ENCODE measurements around the gene UBE3C. TPM values are rescaled to one million over a fixed set of nuclear protein-coding genes. Genes with fewer than 3 reads are reported as not detected.

Gene UBE3C
- total RNA-seq, 1 experiment from 2014 or later: 81.1 TPM

DNA sequence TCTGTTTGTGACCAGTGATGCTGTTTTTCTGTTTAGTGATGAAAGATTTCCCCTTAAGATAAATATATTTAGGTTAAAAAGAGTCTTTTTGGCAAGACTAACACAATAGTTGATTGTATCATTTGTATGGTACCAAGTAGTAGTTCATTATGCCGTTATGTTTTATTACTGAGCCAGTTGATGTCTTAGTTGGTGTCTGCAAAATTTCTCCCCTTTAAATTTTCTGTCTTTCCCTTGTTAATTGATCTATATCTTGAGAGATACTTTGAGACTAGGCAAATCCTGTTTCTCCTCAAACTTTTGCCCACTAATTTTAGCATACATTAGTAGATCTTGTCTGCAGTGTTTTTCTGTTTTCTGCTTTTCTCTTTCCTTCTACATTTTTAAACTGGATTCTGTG lies 21.7 kb downstream of the UBE3C start:
- Mint-ChIP-seq H3K4me3 (ENCODE audit: low read depth, unreplicated experiment) (no peak overlapping the region), H3K4me1 (ENCODE audit: low read depth, unreplicated experiment) (peaks cover 21% of the 10 kb centered on the region), H3K9me3 (ENCODE audit: low read depth, unreplicated experiment) (no peaks in the 10 kb centered on the region), H3K36me3 (ENCODE audit: insufficient read depth, unreplicated experiment) (peaks cover 5% of the 10 kb centered on the region), H3K27me3 (ENCODE audit: unreplicated experiment) (no peaks in the 10 kb centered on the region), H3K27ac (ENCODE audit: unreplicated experiment) (no peak overlapping the region)
- CTCF ChIA-PET: no interaction called here
- intact Hi-C loops (cut with micrococcal nuclease; ENCODE audit: unreplicated experiment): no loop called here
- no peak for DNase-seq
- TF ChIP-seq, protein P1, sequence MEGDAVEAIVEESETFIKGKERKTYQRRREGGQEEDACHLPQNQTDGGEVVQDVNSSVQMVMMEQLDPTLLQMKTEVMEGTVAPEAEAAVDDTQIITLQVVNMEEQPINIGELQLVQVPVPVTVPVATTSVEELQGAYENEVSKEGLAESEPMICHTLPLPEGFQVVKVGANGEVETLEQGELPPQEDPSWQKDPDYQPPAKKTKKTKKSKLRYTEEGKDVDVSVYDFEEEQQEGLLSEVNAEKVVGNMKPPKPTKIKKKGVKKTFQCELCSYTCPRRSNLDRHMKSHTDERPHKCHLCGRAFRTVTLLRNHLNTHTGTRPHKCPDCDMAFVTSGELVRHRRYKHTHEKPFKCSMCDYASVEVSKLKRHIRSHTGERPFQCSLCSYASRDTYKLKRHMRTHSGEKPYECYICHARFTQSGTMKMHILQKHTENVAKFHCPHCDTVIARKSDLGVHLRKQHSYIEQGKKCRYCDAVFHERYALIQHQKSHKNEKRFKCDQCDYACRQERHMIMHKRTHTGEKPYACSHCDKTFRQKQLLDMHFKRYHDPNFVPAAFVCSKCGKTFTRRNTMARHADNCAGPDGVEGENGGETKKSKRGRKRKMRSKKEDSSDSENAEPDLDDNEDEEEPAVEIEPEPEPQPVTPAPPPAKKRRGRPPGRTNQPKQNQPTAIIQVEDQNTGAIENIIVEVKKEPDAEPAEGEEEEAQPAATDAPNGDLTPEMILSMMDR (IDR thresholded peaks at IDR 0.05; ENCODE audit: unreplicated experiment): no peak
- no TSS peak for BruUV-seq (replicated peaks)

DNA sequence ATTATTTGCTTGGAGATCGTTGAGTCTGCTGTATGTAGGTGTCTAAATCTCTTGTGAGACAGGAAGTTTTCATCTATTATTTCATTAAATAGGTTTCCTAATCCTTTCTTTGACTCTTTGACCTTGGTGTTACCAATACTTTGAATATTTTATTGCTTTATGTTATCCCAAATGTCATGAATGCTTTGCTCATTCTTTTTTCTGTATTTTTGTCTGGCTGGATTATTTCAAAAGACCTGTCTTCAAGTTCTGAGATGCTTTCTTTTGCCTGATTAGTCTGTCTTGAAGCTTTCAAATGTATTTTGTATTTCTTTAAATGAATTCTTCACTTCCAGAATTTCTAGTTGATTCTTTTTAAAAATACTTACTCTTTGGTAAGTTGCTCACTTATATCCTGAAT lies 27.3 kb downstream of the UBE3C start:
- no TSS peak for BruUV-seq (replicated peaks)
- no peak overlapping the region for H3K27ac Mint-ChIP-seq (ENCODE audit: unreplicated experiment)
- H3K27me3 Mint-ChIP-seq (ENCODE audit: unreplicated experiment): no peaks in the 10 kb centered on the region
- no peak for DNase-seq
- peaks cover 5% of the 10 kb centered on the region for H3K36me3 Mint-ChIP-seq (ENCODE audit: insufficient read depth, unreplicated experiment)
- no peak overlapping the region for H3K4me3 Mint-ChIP-seq (ENCODE audit: low read depth, unreplicated experiment)
- H3K9me3 Mint-ChIP-seq (ENCODE audit: low read depth, unreplicated experiment): no peaks in the 10 kb centered on the region
- peaks cover 12% of the 10 kb centered on the region for H3K4me1 Mint-ChIP-seq (ENCODE audit: low read depth, unreplicated experiment)
- TF ChIP-seq, protein P1 (IDR thresholded peaks at IDR 0.05; ENCODE audit: unreplicated experiment): no peak
- intact Hi-C loops (cut with micrococcal nuclease; ENCODE audit: unreplicated experiment): no loop called here
- CTCF ChIA-PET: no interaction called here

DNA sequence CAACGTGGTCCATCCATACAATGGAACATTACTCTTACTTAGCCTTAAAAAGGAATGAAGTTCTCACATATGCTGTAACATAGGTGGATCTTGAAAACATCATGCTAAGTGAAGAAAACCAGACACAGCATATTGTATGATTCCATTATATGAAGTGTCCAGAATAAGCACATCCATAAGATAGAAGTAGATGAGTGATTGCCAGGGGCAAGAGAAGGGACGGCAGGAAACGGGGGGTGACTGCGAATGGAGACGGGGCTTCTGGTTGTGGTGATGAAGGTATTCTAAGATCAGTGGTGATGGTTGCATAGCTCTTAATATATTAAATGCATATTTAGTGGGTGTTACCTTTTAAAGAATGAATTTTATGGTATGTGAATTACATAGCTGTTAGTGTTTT lies 29.8 kb downstream of the UBE3C start:
- CTCF ChIA-PET: interaction anchor here (0.7 kb wide), 1 partner anchor 438 kb away, joined by 4 read pairs; no protein-coding TSS in a partner anchor
- no peak overlapping the region for H3K27ac Mint-ChIP-seq (ENCODE audit: unreplicated experiment)
- no peak overlapping the region for H3K4me3 Mint-ChIP-seq (ENCODE audit: low read depth, unreplicated experiment)
- intact Hi-C loops (cut with micrococcal nuclease; ENCODE audit: unreplicated experiment): no loop called here
- H3K4me1 Mint-ChIP-seq (ENCODE audit: low read depth, unreplicated experiment): peaks cover 12% of the 10 kb centered on the region
- TF ChIP-seq, protein P1 (IDR thresholded peaks at IDR 0.05; ENCODE audit: unreplicated experiment): no peak
- no TSS peak for BruUV-seq (replicated peaks)
- no peaks in the 10 kb centered on the region for H3K27me3 Mint-ChIP-seq (ENCODE audit: unreplicated experiment)
- no peaks in the 10 kb centered on the region for H3K9me3 Mint-ChIP-seq (ENCODE audit: low read depth, unreplicated experiment)
- H3K36me3 Mint-ChIP-seq (ENCODE audit: insufficient read depth, unreplicated experiment): peaks cover 8% of the 10 kb centered on the region
- no peak for DNase-seq

DNA sequence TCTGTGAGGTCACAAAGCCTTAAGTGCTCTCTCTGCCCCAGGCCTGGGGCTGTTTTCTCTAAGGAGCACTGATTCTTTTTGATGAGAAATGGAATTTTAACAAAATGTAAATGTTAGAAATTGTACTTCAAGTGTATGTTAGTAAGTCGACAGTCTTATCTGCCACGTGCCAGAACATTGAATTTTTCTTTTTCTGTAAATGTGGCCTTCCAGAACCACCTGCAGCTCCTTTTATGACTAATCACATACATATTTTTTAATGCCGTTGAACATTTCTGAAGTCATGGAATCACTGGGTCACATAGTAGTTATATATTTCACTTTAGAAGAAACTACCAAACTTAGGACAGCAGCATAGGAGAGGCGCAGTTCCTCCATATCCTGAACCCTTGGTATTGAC lies 38.0 kb downstream of the UBE3C start:
- no peak overlapping the region for H3K4me3 Mint-ChIP-seq (ENCODE audit: low read depth, unreplicated experiment)
- H3K36me3 Mint-ChIP-seq (ENCODE audit: insufficient read depth, unreplicated experiment): peaks cover 19% of the 10 kb centered on the region
- no peaks in the 10 kb centered on the region for H3K4me1 Mint-ChIP-seq (ENCODE audit: low read depth, unreplicated experiment)
- intact Hi-C loops (cut with micrococcal nuclease; ENCODE audit: unreplicated experiment): no loop called here
- no peak for DNase-seq
- H3K27me3 Mint-ChIP-seq (ENCODE audit: unreplicated experiment): no peaks in the 10 kb centered on the region
- no peaks in the 10 kb centered on the region for H3K9me3 Mint-ChIP-seq (ENCODE audit: low read depth, unreplicated experiment)
- CTCF ChIA-PET: interaction anchor here (0.6 kb wide), 1 partner anchor 83 kb away, joined by 7 read pairs; no protein-coding TSS in a partner anchor
- BruUV-seq (replicated peaks): no TSS peak
- TF ChIP-seq, protein P1 (IDR thresholded peaks at IDR 0.05; ENCODE audit: unreplicated experiment): no peak
- H3K27ac Mint-ChIP-seq (ENCODE audit: unreplicated experiment): no peak overlapping the region
